HPDE6-E6E7 (cell line): ENCODE results near the gene SLC22A31.

Experiments used
- DNase-seq: peaks from one replicate; pipeline ENCODE4 v3.0.0; 2011; ENCODE audit warnings: missing footprints; ENCODE audit errors: extremely low spot score

SLC22A31 gene

DNA sequence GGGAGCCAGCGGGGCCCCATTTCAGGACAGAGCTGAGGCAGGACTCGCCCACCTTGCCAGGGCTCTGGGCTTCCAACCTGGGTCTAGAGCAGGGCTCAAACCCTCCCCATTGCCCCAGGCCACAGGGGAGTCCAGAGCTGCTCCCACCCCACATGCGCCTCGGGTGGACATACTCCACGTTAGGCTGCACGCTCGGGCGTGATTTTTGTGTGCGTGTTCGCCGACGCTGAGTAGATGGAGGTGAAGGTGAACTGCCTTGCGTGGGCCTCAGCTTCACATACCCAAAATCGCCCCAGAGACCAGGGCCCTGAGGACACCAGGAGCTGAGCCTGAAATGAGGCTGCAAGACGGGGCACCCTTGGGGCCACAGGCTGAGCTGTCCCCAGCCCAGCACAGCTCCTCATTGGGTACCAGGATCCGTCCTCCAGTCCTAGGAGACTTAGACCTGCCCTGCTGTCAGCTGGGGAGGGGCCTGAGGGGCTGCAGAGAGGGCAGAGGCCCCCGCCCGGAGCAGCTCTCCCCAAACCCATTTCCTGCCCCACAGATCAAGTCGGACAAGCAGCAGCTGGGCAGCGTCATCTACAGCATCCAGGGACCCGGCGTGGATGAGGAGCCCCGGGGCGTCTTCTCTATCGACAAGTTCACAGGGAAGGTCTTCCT, 20.6 kb downstream of the SLC22A31 start:
- DNase-seq: no peak

DNA sequence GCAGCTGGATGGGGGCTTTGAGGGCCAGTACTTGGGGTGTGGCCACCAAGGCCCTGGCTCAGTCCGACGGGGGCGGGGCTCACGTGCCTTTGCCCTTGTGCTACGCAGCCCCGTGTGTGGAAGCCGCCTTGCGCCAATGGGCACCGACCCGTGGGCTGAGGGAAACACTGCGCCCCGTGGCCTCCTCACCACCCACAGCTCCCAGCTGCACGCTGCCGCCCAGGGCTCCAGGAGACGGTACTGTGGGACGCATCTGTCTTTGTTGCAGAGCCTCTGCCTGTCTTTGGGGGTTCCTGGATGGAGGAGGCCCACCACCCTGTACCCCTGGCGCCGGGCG, 21.2 kb downstream of the SLC22A31 start:
- no peak for DNase-seq

DNA sequence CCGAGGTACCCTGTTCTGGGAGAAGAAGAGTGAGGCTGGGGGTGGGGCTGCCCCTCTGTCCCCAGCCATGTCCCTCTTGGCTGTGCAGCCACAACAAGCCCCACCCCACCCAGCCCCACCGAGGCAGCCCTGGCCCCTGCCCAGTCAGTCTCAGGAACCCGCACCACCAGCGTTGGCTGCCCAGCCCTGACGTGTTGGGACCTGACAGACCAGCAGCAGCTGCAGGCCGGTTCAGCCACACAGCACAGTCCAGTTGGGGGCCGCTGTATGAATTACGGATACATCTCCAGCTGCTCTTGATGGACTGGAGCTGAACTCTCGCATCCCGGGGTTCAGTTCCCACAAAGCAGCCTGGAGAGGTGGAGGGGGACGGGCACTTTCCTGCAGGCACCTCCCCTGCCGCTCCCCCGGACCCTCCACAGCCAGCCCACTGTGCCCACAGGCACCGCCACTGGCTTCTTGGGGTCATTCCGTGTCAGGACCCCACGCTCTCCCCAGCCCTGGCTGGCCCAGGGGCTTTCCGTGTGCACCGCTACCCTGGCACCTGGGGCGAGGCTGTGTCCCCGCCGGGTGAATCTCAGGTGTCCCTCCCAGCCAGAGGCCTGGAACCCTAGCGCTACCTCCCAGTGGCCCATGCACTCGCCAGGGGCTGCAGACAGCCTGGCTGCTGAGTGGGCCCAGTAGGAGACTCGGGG, 21.7 kb downstream of the SLC22A31 start:
- peak; percentile 82 for DNase-seq

DNA sequence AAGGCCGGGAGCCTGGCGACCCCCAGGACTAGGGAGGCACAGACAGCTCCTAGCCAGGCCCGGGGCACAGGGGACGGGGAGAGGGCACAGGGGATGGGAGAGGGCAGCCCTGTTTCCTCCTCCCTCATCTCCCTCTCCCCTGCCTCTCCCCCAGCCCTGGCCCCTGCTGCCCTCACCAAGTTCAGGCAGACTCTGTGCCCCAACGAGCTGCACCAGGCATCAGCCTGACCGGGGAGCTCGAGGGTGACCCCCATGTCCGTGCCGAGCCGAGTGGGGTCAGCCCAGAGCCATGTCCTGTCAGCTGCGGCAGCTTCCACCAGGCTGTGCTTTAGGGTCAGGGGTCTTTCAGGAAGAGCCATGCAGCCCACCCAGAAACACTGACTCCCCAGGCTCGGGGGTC, 22.8 kb downstream of the SLC22A31 start:
- DNase-seq: no peak

DNA sequence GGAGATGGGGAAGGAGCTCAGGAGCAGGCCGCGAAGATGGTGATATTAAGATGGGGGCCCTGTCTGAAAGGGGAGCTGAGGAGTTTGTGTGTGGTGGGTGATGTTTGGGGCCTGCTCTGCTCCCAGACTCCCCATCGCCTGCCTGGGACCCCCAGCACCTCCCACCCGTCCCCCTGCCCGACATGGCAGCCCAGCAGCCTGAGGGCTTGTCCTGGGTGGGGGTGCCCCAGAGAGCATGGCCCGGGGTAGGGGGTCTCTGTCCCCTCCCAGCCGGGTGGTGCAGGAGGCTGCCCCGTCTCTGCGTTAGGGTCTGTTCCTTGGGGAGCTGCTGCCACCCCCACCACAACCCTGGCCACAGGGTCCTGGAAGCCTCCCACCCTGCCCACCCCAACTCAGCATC, 23.6 kb downstream of the SLC22A31 start:
- DNase-seq: no peak

DNA sequence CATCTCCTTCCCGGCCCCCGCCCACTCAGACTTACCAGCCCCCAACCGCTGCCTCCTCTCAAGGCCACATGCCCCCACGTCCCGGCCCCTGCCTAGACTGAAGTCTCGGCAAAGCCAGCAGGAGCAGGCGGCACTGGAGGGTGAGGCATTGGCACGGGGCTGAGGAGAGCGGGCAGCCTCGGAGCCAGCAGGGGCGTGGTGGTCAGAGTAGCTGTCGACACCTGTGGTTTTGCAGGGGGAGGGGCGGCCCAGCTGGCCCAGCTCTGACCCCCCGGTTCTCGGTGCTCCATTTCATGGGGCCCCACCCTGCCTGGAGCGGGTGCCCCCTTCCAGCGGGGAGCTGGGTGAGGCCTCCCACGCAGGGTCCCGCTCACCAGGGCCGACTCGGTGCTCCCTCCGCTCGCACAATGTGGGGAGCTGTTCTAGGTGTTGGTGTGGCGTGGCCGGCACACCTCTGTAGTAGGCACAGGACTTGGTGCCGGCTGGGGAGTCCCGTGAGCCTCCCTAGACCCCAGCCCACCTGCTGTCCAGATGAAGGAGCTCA, 24.1 kb downstream of the SLC22A31 start:
- DNase-seq: no peak

DNA sequence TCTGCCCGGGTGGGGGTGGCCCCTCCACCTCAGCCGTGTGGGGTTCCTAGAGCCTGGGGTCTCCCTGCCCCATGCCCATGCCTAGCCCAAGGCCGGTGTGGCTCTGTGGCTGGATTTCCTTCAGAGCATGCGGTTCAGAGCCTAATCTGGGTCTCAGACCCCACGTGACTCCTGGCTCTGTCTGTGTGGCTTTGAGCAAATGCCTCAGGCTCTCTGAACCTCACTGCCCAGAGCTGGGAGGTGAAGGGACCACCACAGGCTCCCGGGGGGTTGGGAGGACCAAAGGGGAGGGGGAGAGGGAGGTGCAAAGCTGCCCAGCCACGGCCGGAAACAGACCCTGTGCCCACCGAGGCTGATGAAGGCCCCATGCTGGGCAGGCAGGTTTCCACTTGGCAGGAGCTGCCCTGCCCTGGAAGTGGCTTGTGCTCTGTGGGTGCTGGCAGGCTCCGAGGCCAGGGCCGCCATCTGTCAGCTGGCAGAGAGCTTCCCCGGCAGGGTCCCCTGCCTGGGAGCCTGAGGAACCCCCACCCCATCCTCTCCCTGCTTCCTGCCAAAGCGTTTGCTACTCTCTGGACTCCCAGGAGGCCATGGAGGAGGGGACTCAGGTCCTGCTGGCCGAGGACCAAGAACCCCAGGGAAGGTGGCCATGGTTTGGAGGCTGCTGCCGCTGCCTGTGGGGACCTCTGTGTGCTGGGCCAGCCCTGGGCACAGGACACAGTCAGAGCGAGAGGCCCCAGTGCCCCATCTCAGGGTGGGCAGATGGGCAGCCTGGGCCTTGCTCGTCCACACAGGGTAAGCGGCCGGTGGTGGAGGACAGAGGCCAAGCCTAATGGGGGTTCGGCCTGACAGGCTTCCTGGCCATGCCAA, 24.8 kb downstream of the SLC22A31 start:
- DNase-seq: no peak

DNA sequence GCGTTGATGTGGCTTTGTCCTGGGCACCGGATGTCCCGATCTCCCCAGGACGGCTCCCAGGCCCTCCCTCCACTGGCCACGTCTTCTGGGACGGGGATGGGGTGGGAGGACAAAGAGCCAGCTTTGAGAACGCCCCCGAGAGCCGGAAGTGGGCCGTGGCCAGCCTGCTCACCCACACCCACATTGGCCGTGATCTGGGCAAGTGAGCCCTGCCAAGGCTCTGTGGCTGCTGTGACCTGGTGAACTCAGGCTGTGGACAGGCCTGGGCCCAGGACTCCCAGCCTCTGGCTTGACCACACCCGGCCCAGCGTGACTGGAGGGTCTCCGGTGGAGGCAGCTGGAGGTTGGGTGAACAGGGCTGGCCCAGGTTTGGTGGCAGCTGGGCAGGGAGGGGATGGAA, 25.5 kb downstream of the SLC22A31 start:
- DNase-seq: no peak

DNA sequence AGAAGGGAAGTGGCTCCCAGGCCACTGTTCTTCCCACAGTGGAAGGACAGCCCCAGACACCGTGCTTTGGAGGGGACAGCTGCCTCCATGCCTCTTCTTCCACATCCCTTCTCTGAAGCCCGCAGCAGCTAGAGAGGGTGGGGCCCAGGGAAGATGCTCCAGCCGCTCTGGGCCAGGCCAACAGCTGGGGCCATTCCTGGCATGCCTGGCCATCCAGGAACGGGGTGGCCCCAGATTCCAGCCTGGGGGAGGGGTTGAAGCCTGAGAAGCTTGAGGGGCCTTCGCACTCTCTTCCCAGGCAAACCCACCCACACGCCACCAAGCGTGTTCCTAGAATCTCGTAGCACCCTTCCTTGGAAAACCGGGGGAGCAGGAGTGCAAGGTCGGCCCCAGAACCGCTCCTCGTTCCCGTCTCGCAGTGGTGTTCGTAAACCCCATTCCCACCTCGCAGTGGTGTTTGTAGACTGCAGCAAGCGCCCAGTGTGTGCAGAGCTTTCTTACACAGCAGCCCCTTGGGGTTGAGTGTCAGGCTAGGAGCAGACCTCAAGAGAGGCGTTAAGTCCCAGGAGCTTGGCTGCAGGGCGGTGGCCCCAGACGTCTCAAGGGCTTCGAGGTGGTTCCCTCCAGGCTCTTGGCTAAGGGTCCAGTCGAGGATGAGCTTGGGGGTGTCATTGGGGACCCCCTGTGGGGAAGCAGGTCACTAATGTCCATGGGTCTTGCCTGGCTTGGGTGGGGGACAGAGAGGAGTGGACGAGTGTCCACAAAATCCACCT, 26.1 kb downstream of the SLC22A31 start:
- no peak for DNase-seq

DNA sequence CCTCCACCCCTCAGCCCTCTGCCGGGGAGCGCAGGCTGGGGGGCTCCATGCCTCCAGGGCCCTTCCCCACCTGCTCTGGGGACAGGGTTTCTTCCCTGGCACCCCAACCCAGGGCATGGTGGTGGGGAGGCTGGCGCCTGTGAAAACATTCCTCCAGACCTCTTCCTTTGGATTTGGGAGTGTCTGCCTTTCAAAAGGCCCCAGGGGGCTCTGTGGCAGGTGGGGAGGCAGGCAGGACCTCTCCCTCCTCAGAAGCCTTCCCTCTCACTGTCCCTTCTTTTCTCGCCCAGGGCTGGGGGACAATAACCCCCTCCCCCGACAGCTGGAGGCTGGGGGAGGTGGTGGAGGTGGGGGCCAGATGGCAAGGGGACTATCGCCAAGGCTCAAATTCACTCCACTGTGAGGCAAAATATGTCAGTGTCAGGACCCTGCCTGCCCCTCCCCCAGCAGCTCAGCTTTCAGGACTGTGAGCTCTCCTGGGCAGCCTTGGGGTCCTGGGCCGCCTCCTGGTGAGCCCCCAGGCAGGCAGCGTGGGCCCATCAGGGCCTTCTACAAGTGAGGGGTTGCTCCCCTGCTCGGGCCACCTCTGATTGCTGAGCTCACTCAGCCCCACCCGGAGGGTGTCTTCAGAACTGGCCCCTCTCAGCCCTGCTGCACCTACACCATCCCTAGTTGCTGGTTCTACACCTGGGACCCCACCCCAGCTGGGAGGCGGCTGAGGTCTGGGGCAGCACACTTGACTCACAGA, 27.0 kb downstream of the SLC22A31 start:
- no peak for DNase-seq

DNA sequence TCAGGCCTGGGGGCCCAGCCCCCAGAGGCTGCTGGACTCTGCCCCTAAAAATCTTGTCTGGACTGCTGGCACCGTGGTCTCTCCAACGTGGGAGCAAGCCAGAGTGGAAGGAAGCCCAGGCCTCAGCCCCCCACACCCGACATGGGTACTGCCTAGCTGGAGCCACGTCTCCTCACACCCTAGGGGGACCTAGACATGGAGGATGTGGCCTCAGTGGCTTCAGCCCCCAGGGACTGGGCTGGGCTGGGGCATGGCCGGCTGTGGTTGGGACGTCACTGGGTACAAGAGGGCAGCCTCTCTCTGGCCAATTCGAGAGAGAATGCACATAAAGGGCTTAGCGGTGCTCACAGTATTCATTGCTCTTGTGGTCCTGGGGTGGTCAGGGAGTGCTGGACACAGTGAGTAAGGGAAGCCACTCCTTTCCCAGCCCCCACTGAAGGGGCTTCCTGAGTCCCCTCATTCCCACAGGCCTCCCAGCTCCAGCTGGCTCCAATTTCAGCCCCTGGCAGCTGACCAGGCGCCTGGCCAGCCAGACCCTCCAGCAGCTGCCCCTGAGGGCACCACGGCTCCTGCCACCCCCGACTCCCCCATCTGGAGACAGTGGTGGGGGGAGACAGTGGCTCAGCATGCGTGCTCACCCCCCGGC, 27.7 kb downstream of the SLC22A31 start:
- DNase-seq: no peak

DNA sequence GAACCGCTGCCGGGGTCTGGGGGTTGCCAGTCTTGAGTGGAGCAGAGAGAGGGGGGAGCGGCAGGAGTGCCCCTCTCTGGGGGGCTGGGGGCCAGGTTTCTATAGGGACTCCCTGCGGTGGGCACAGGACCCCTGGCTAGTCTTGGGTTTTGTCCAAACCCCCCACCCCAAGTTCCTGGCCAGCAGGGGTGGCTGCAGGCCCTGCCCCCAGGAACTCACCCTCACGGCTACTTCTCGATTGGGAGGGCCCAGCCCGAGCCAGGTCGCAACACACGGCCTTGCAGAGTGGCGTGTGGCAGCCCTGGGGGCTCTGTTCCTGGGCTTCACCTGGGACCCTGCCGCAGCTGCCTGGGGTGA, 28.2 kb downstream of the SLC22A31 start:
- DNase-seq: no peak

DNA sequence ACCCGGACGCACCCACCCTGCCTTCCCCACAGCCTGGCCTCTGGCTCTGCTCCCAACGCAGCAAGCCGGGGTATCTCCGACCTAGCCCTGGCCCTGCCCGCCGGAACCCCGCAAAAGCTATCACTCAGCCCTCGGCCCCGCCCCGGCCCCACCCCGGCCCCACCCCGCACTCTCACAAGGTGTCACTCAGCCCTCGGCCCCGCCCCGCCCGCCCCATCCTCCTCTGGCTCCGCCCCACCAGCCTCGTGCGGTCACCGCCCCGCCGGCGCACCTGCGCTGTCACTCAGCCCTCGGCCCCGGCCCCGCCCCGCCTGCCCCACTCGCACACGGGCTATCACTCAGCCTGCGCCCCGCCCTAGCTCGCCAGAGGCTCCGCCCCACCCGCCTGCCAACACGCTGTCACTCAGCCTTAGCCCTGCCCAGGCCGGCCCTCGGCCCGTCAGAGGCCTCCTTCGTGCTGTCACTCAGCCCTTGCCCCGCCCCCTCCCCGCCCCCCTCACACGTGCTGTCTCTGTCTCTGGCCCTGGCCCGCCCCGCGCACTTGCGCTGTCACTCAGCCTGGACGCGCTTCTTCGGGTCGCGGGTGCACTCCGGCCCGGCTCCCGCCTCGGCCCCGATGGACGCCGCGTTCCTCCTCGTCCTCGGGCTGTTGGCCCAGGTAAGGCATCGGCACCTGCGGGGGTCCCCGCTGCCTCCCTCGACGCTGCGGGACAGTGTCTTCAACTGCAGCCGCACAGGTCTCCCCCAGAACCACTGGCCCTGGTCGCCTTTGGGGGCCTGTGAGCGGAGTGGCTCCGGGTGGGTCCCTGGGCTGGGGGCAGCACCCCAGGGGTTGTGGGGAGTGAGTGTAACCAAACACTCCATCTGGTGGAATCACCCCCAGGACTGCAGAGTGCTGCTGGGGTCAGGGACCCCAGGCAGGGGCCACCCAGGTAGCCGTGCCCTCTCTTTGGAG, 28.8 kb downstream of the SLC22A31 start, which contains the start of gene CDH15:
CDH15 (plus strand) TSS at position 533 of the 955 bp plus-strand sequence; CDS start at position 617, 84 bp downstream.
- DNase-seq: peak; percentile 97

DNA sequence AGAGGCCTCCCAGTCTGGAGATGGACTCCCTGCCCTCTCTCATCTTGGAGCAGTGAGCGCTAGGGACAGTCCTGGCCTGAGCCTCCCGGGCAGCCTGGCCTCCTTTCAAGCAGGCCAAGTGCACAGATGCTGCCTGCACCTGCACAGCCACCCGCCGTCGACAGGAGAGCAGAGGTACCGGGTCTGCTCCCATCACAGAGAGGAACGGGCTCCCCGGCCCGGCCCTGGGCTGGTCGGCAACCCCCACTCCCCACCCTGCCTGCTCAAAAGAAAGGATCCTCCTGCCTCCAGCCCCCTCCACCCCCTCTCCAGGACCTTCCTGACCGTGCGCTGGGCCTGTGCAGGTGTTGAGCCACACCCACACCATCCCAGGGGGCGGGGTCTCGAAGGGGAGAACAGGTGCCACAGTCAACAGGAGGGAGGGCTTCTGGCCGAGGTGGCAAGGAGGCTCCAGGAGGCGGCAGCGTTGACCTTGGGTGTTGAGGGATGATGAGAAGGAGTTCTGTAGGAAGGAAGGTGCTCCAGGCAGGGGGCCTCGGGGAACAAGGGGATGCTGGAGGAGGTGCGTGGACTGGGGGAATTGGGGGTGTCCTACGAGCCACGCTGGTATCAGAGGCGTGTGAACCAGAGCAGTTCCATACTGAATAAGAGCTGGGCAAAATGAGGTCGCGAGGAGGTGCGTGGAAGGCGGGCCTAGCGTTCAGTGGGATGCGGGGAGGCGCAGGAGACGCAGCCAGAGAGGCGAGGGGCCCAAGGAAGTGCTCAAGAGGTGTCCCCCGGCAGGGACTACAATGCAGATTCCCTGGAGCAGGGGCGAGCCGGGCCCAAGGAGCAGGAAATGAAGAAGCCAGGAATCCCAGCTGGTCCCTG, 29.8 kb downstream of the SLC22A31 start:
- no peak for DNase-seq

DNA sequence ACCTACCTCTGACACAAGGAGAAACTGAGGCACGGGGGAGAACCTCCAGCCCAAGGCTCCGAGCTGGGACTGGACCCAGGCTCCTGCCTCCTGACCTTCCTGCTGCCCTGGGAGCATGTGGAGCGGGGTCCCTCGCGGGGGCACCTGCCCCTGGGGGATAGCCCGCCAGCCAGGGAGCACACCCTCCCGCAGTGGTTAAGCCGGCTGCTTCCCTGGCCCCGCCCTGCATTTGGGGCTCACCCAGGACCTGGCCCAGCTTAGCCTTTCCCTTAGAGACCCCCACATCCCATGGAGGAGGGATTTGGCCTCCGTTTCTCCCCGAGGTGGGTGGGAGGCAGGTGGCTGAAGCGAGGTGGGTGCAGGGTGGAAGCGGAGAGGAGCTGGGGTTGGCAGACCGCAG, 30.6 kb downstream of the SLC22A31 start:
- no peak for DNase-seq

DNA sequence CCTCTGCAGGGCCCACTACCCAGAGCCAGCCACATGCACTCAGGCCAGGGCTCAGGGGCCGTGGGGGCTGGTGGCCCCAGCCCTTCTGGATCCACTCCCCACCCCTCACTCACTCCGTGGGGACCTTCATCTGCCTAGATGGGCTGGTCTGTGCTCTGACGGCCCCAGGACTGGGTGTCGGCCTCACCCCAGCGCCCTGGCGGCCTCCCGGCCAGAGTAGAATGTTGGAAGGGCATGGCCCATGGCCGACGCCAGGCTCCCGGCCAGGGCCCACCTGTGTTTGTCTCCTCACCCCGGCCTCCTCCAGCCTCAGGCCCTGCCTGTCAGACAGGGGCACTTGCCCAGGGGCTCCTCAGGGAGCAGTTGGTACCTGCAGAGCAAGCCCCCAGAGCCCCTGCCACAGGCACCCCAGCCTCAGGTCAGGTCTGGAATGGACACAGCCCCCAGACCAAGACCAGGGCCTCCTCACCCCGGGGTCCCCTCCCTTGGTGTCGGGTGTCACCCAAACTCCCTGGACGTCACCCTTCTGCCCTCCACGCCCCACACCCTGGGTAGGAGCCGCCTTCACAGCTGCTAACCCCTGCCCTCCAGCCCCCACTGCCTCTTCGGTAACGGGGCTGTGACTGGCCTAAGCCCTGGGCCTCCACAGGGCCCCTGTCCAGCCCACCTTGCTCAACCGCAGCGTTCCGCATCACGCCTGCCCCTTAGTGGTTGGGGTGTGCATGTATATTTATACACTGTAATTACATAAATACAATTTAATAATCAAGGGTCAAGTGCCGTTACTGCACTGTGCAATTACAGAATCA, 31.8 kb downstream of the SLC22A31 start:
- DNase-seq: no peak

DNA sequence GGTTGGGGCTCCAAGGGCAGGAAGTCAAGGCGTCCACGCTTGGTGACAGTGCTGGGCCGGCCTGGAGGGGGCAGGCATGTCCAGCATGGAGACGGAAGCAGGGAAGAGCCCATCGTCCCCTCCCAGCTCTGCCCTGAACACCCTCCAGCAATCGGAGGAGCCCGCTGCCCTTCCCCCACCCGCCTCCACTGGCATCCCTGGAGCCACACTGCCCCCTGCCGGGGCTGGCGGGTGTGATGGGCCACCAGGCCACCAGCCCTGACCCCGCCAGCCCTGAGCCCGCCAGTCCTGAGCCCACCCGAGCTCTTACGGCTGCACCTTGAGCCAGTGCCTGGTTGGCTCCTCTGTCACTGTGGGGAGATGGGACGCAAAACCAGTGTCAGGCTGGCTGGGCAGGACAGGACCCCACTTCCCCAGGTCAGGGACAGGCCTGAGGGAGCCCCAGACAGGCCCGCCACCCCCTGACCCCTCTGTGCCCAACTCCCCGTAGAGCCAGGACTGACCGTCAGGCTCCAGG, 32.9 kb downstream of the SLC22A31 start:
- peak; percentile 77 for DNase-seq
